Measurements from ENCODE around the gene TMEM231. TPM values are rescaled to one million over a fixed set of nuclear protein-coding genes. Genes with fewer than 3 reads are reported as not detected.
A peak's percentile ranks its signal among the peaks of the same experiment; 100 is the strongest.
"Not testable (repeated sequence)": the region's sequence is repeated elsewhere in the genome, so short reads cannot be mapped to it uniquely, and the experiment has no call there.

TMEM231 gene
- total and polyA plus RNA-seq, 9 of the 15 experiments (the other 6 are each of a cell fraction or from before 2014, with no cell fraction given) = 1.6 to 27.6 (median 9.1) TPM

- peak; percentile 83 for TF ChIP-seq ZNF121 (CRISPR knock-in tag; conservative IDR thresholded peaks at IDR 0.05)
- TF ChIP-seq HDGF (IDR thresholded peaks at IDR 0.05) = no peak
- intact Hi-C loops (cut with micrococcal nuclease) = no loop called here
Observed at GRCh38 chr16:75519175-75519574, 36.9 kb downstream of the TMEM231 start.

DNA sequence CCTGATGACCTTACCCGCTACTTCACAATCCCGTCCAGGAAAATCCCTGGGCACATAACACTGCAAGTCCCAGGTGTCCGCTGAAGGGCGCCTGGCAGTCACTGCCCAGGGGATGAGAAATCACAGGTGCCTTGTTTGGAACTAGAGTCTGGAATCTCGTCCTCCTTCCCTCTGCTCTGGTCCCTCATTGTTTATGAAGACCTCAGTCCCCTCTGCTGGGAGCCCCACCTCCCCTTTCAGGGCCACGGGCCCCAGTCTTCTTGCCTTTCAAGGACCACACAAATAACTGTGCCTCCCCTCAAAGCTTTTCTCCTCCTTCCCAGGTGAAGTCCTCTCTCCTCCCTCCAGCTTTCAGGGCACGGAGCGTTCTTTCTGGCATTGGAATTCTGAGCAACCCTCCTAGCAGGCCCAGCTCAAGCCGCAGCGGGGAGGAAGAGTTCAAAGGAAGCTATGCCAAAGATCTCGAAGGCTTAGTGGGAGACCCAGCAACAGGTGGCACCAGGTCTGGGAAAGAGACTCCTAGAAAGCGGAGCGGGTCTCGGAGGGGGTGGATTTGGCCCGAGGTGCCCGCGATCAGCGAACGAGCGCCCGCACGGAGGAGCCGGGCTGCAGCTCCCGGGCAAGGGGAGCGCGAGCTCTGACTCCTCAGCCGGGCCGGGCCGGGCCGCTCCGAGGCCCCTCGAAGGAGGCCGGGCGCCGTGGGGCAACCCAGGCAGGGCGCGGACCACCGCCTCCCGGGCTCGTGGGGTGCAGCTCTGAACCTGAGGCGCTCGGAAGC lies 39.7 kb downstream of the TMEM231 start:
- H3K27me3 ChIP-seq (ENCODE audit: control insufficient read depth in 2 of 2, insufficient read depth in 2 of 2, low read length in 2 of 2); H3K9me3 ChIP-seq (replicated peaks; ENCODE audit: control insufficient read depth, insufficient read depth, low read depth, low read length); H3K9me1 ChIP-seq (ENCODE audit: control insufficient read depth, insufficient read depth, low read length); in situ Hi-C loops (cut with MboI); H3K79me2 ChIP-seq (ENCODE audit: control insufficient read depth, insufficient read depth, low read length); BruUV-seq (replicated peaks); H3K36me3 ChIP-seq (ENCODE audit: control insufficient read depth, insufficient read depth, low read length); H4K20me1 ChIP-seq (replicated peaks; ENCODE audit: control insufficient read depth, insufficient read depth, low read length); DNase-seq (ENCODE audit: extremely low read depth in 1 of 4, low spot score in 3 of 4); ATAC-seq: not testable (repeated sequence)
- ChIA-PET POLR2A (interaction anchor here (0.5 to 2.4 kb wide), 10 partner anchors 8 to 225 kb away, joined by 3 to 17 read pairs (median 4); partner anchors contain the start of genes ADAT1 and TMEM231), CTCF (ENCODE audit: low intra/inter-chr PET ratio) (interaction anchor here (0.8 to 1.6 kb wide), 3 partner anchors 11 to 265 kb away, joined by 3 to 5 read pairs (median 4); partner anchors contain the start of genes BCAR1 and TMEM170A)
- Histone ChIP-seq H3K9ac (ENCODE audit: insufficient read depth in 1 of 2, low read depth in 2 of 2, low read length in 2 of 2) (peak overlapping the region; percentile 86 to 93), H3K27ac (ENCODE audit: extremely low read depth, low read depth, low read length) (peak overlapping the region; percentile 76), H2AFZ (ENCODE audit: low read depth, low read length) (peak overlapping the region; percentile 97), H3K4me2 (ENCODE audit: insufficient read depth, low read length) (peak overlapping the region; percentile 84), H3K4me1 (replicated peaks in 1 of 2; ENCODE audit: control insufficient read depth in 2 of 2, insufficient read depth in 2 of 2, low read length in 2 of 2) (peaks cover 0 to 14% of the 10 kb centered on the region in 2 experiments; a peak in 3 of 5 replicates), H3K4me3 (peak overlapping the region; percentile 77)
- intact Hi-C loops (cut with micrococcal nuclease) = loop anchor here (2.0 kb wide), 1 partner anchor 44 kb away; no protein-coding TSS in a partner anchor
- 34% methylated on average over 34 of the region's 42 CpGs for WGBS (ENCODE audit: insufficient coverage, low coverage, missing lambda C conversion rate)
- TF ChIP-seq AFF4 (CRISPR knock-in tag; IDR thresholded peaks at IDR 0.05) (peak; percentile 10; the same call in 1 of the 2 replicates), LCOR (CRISPR knock-in tag; IDR thresholded peaks at IDR 0.05) (0 out of 2 replicates have a peak, but pooled peaks have one; percentile 56), PCBP1 (IDR thresholded peaks at IDR 0.05; ENCODE audit: low read depth, low read length, poor library complexity, severe bottlenecking) (peak; percentile 47), RBM34 (IDR thresholded peaks at IDR 0.05; ENCODE audit: borderline replicate concordance, insufficient read depth, low read length) (0 out of 2 replicates have a peak, but pooled peaks have one; percentile 71), ZBED1 (IDR thresholded peaks at IDR 0.05) (0 out of 2 replicates have a peak, but pooled peaks have one; percentile 10), TGIF2 (CRISPR knock-in tag; IDR thresholded peaks at IDR 0.05) (0 out of 2 replicates have a peak, but pooled peaks have one; percentile 90)
- FAIRE-seq = peak; percentile 19

More at GRCh38 chr16:75519175-75519574, 36.9 kb downstream of the TMEM231 start:
- no peak overlapping the region for H2AFZ ChIP-seq (ENCODE audit: low read depth, low read length)
- DNase-seq (ENCODE audit: extremely low read depth in 1 of 4, low spot score in 3 of 4) (no peak), FAIRE-seq (no peak), ATAC-seq (no peak)
- 45% methylated on average over 6 of the region's 6 CpGs for WGBS (ENCODE audit: insufficient coverage, low coverage, missing lambda C conversion rate)
- ChIA-PET CTCF (ENCODE audit: low intra/inter-chr PET ratio) (no interaction called here), POLR2A (interaction anchor here (1.2 kb wide), 1 partner anchor 16 kb away, joined by 4 read pairs; no protein-coding TSS in a partner anchor)
- peaks cover 2 to 7% of the 10 kb centered on the region in 2 experiments; a peak in 4 of 5 replicates for H3K27me3 ChIP-seq (ENCODE audit: control insufficient read depth in 2 of 2, insufficient read depth in 2 of 2, low read length in 2 of 2)
- H3K27ac ChIP-seq (ENCODE audit: extremely low read depth, low read depth, low read length) = no peak overlapping the region
- H3K9me1 ChIP-seq (ENCODE audit: control insufficient read depth, insufficient read depth, low read length) = no peaks in the 10 kb centered on the region
- H3K4me2 ChIP-seq (ENCODE audit: insufficient read depth, low read length) = no peak overlapping the region
- H3K9ac ChIP-seq (ENCODE audit: insufficient read depth in 1 of 2, low read depth in 2 of 2, low read length in 2 of 2) = no peak overlapping the region
- H3K36me3 ChIP-seq (ENCODE audit: control insufficient read depth, insufficient read depth, low read length) = no peaks in the 10 kb centered on the region
- no TSS peak for BruUV-seq (replicated peaks)
- no peaks in the 10 kb centered on the region for H4K20me1 ChIP-seq (replicated peaks; ENCODE audit: control insufficient read depth, insufficient read depth, low read length)
- in situ Hi-C loops (cut with MboI) = no loop called here
- peaks cover 0 to 14% of the 10 kb centered on the region in 2 experiments; a peak in 3 of 5 replicates for H3K4me1 ChIP-seq (replicated peaks in 1 of 2; ENCODE audit: control insufficient read depth in 2 of 2, insufficient read depth in 2 of 2, low read length in 2 of 2)
- no peak overlapping the region for H3K4me3 ChIP-seq
- no peaks in the 10 kb centered on the region for H3K9me3 ChIP-seq (replicated peaks; ENCODE audit: control insufficient read depth, insufficient read depth, low read depth, low read length)
- no peaks in the 10 kb centered on the region for H3K79me2 ChIP-seq (ENCODE audit: control insufficient read depth, insufficient read depth, low read length)
